ENCODE results near the gene UROD. TPM values are rescaled to one million over a fixed set of nuclear protein-coding genes. Genes with fewer than 3 reads are reported as not detected.
"Not testable (repeated sequence)": the region's sequence is repeated elsewhere in the genome, so short reads cannot be mapped to it uniquely, and the experiment has no call there.

The UROD gene
- polyA plus RNA-seq, result 52.8 TPM

DNA sequence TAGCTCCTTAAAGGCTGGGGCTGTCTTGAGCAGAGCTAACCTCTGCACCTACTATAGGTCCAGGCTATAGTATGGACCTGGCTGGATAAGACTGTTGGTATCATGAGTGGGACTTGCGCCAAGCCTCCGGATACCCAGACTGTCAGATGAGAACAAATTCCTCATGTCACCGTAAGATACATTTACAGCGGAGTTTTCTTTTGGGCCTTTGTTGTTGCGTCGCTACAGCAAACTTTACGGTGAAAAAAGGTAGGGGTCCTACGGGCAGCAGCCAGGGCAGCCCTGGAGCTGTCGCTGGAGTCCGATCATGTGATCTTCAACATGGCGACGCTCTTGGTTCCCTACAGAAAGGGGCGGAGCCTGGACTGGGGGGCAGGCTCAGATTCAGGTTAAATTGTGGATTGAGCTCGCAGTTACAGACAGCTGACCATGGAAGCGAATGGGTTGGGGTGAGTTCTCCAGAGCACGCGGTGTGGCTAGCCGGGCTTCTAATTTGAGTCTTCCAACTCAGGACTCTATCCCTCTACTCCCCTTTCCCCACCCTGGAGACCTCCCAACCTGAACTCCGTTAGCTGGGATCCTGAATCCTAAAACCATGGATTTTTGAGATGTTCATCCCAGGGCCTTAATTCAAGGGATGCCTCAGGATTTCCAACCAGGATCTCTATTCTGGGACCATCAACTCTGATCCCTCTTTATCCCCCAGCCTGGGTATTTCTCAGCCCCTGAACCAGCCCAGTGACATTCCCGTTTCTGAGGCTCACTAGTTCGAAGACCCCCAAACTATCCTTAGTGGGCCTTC, at the start of gene UROD:
TSS of gene UROD (plus strand) at position 418 of the 802 bp plus-strand sequence. CDS start at position 430, 12 bp downstream.
- Mint-ChIP-seq H3K9me3 (no peaks in the 10 kb centered on the region), H3K27me3 (peaks cover 1% of the 10 kb centered on the region), H3K4me1 (peaks cover 18 to 40% (median 31%) of the 10 kb centered on the region in 3 donors), H3K27ac (peak within 1 kb of the TSS; percentile 79 to 96 (median 86)), H3K36me3 (peaks cover 4% of the 10 kb centered on the region), H3K4me3 (peak within 1 kb of the TSS; percentile 83 to 95 (median 90))

DNA sequence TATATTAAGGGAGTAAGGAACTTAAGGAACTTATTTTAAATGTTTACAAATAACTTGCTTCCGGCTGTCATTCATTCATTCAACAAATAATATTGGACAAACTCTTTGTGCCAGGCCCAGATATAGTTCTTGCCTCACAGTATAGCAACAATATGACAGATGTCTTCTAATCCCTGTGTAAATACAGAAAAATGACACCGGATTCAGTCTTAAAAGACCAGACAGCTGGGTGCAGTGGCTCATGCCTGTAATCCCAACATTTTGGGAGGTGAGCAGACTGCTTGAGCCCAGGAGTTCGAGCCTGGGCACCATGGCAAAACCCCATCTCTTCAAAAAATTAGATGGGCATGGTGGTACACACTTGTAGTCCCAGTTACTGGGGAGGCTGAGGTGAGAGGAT, 49.3 kb upstream of the UROD start:
- Mint-ChIP-seq H3K4me1 (peaks cover 0 to 1% (median 0%) of the 10 kb centered on the region in 3 donors), H3K27ac (no peak overlapping the region), H3K36me3 (peaks cover 9% of the 10 kb centered on the region), H3K27me3 (no peaks in the 10 kb centered on the region), H3K9me3 (no peaks in the 10 kb centered on the region), H3K4me3 (no peak overlapping the region)

DNA sequence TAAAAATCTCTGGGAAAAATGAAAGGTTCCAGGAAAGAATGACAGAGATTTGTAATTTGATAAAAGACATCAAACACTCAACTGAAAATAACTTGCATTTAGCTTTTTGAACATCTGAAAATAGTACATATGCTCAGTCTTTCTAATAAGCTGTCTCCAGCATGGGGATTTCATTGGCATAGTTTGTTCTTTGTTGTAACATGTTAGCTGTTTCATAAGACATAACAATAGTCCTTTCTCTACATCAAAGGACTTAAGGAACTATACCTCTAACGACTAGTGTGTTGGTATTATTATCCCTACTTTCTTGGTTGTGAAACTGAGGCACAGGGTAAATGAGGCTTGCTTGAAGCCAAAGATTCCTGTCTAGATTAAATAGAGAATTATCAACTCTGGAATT, 47.7 kb upstream of the UROD start:
- Mint-ChIP-seq H3K27ac (no peak overlapping the region), H3K4me3 (no peak overlapping the region), H3K4me1 (peaks cover 0 to 1% (median 0%) of the 10 kb centered on the region in 3 donors), H3K27me3 (no peaks in the 10 kb centered on the region), H3K9me3 (no peaks in the 10 kb centered on the region), H3K36me3 (peaks cover 12% of the 10 kb centered on the region)

DNA sequence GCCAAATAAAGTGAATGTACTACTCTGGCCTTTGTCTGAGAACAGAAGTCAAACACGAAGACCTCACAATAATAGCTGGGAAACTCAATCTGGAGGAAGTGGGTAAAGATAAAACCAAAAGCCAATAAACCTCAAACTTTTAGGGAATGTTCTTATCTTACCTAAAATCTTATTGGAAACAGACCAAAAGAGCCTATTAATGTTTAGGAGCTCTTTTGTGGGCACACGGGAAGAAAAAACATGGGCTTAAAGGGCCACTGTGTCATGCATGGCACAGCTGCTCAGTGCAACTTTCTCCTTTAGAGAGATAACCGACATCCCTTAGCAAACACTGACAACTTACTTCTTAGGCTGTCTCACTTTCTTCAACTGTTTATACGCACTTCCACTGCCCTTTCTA, 41.7 kb upstream of the UROD start:
- H3K4me3 Mint-ChIP-seq, result no peak overlapping the region
- H3K36me3 Mint-ChIP-seq, result peaks cover 10% of the 10 kb centered on the region
- H3K9me3 Mint-ChIP-seq, result no peaks in the 10 kb centered on the region
- H3K27me3 Mint-ChIP-seq, result no peaks in the 10 kb centered on the region
- H3K27ac Mint-ChIP-seq, result no peak overlapping the region
- H3K4me1 Mint-ChIP-seq, result peaks cover 6 to 17% (median 14%) of the 10 kb centered on the region in 3 donors

DNA sequence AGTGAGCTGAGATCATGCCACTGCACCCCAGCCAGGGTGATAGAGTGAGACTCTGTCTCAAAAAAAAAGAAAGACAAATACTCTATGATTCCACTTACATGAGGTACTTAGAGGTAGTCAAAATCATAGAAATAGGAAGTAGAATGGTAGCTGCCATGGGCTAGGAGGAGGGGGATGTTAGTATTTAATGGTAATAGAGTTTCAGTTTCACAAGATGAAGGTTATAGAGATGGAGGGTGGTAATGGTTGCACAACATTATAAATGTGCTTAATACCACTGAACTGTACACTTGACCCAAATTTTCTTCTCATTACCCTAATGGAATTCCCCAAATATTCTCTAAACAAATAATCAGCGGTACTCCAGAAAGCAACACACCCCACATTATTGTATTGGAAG, 38.4 kb upstream of the UROD start:
- peak overlapping the region in 1 of 4 donors; percentile 76 for H3K4me3 Mint-ChIP-seq
- H3K36me3 Mint-ChIP-seq, result peaks cover 31% of the 10 kb centered on the region
- H3K4me1 Mint-ChIP-seq, result peaks cover 4 to 17% (median 14%) of the 10 kb centered on the region in 3 donors
- no peaks in the 10 kb centered on the region for H3K27me3 Mint-ChIP-seq
- no peaks in the 10 kb centered on the region for H3K9me3 Mint-ChIP-seq
- H3K27ac Mint-ChIP-seq, result peak overlapping the region; percentile 12 to 52 (median 49)

DNA sequence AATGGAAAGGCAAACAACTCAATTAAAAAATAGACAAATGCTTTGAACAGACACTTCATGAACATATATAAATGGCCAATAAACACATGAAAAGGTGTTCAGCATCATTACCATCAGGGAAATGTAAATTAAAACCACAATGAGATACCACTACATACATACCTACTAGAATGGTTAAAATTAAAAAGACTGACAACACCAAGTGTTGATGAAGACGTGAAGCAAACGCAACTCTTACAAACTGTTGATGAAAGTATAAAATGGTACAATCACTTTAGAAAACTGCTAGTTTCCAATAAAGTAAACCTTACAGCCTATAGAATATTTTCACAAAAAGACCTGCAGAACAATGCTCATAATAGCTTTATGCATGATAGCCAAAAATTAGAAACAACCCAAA, 35.8 kb upstream of the UROD start:
- no peak overlapping the region for H3K4me3 Mint-ChIP-seq
- H3K36me3 Mint-ChIP-seq, result peaks cover 27% of the 10 kb centered on the region
- H3K27ac Mint-ChIP-seq, result no peak overlapping the region
- H3K27me3 Mint-ChIP-seq, result no peaks in the 10 kb centered on the region
- no peaks in the 10 kb centered on the region for H3K9me3 Mint-ChIP-seq
- peaks cover 4 to 12% (median 10%) of the 10 kb centered on the region in 3 donors for H3K4me1 Mint-ChIP-seq

DNA sequence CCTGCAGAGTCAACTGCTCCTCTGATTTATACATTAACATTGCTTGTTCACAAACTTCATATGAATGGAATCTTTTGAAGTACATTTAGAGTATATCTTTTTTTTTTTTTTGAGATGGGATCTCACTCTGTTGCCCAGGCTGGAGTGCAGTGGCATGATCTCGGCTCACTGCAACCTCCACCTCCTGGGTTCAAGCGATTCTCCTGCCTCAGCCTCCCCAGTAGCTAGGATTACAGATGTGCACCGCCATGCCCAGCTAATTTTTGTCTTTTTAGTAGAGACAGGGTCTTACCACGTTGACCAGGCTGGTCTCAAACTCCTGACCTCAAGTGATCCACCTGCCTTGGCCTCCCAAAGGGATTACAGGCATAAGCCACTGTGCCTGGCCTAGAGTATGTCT, 34.7 kb upstream of the UROD start:
- Mint-ChIP-seq H3K27ac (peak overlapping the region in 1 of 3 donors; percentile 16), H3K36me3 (peaks cover 29% of the 10 kb centered on the region), H3K4me1 (peaks cover 8 to 12% (median 12%) of the 10 kb centered on the region in 3 donors)
- H3K27me3 Mint-ChIP-seq, H3K9me3 Mint-ChIP-seq, H3K4me3 Mint-ChIP-seq: not testable (repeated sequence)

DNA sequence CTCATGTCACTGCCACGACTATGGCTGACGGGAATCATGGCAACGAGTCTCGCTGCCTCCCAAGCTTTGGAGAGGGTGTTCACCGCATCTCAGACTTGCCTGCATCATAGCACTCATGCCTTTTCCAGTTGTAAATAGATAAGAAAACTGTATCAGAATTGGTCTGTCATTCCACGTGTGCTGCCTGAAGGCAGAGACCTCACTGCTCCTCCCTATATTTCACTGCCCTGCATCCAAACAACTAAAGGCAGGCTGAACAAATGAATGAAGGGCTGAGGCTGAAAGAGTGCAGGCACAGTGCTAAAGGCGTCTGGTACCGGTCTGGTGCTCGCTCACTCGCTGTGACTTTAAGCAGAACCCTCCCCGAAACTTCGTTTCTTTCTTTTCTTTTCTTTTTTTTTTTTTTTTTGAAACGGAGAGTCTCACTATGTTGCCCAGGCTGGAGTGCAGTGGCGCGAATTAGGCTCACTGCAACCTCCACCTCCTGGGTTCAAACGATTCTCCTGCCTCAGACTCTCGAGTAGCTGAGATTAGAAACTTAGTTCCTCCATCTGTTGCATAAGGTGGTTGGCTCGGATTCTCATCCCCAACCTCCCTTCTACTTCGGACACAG, 26.2 kb upstream of the UROD start:
- peak overlapping the region; percentile 94 to 99 (median 98) for H3K4me3 Mint-ChIP-seq
- H3K36me3 Mint-ChIP-seq, result peaks cover 2% of the 10 kb centered on the region
- no peaks in the 10 kb centered on the region for H3K27me3 Mint-ChIP-seq
- H3K27ac Mint-ChIP-seq, result peak overlapping the region; percentile 55 to 90 (median 88)
- H3K4me1 Mint-ChIP-seq, result peaks cover 14 to 22% (median 17%) of the 10 kb centered on the region in 3 donors
- H3K9me3 Mint-ChIP-seq, result no peaks in the 10 kb centered on the region

DNA sequence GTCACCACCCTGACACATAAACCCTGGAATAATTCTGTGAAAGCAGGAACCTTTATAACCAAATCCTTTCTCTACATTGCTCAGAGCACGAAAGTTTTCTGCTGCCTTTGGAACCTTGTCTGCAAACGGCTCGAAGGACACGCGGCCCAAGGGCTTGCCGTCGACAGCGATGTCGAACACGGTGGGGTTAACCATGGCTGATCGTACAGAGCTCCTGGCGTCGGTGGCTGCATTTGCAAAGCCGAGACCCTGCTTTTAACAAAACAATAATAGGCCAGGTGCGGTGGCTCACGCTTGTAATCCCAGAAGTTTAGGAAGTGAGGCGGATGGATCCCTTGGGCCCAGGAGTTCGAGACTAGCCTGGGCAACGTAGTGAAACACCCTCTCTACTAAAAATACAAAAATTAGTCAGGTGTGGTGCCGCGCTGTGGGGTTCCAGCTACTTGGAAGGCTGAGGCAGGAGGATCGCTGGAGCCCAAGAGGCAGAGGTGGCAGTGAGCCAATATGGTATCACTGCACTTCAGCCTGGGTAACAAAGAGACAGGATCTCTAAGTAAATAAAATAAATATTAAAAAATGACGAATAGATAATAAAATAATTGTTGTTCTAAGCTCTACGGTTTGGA, 23.4 kb upstream of the UROD start:
- no peaks in the 10 kb centered on the region for H3K36me3 Mint-ChIP-seq
- no peak overlapping the region for H3K27ac Mint-ChIP-seq
- H3K4me3 Mint-ChIP-seq, result peak overlapping the region in 2 of 4 donors; percentile 58 to 63
- no peaks in the 10 kb centered on the region for H3K9me3 Mint-ChIP-seq
- no peaks in the 10 kb centered on the region for H3K27me3 Mint-ChIP-seq
- H3K4me1 Mint-ChIP-seq, result peaks cover 14 to 16% (median 14%) of the 10 kb centered on the region in 3 donors

DNA sequence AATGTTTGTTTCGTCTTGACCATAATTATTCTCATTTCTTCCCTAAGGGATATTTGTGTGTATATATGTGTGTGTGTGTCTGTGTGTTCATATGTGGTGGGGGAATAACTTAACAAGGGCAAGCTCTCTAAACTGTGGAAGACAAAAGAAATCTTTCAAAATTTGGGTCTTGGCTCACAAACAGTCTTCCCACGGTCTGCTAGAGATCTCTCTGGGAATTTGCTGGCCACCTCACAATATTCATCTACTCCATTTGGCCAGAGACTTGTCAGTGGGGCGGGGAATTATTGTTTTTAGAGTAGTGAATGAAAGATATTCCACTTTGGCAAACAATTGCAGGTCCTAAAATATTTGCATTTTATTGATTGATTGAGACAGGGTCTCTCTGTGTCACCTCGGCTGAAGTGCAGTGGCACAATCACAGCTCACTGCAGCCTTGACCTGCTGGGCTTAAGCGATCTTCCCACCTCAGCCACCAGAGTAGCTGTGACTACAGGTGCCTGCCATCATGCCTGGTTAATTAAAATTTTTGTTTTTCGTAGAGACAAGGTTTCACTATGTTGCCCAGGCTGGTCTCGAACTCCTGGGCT, 17.6 kb upstream of the UROD start:
- no peaks in the 10 kb centered on the region for H3K36me3 Mint-ChIP-seq
- H3K4me3 Mint-ChIP-seq, result no peak overlapping the region
- H3K4me1 Mint-ChIP-seq, result no peaks in the 10 kb centered on the region
- H3K27ac Mint-ChIP-seq, result no peak overlapping the region
- H3K27me3 Mint-ChIP-seq, result no peaks in the 10 kb centered on the region
- no peaks in the 10 kb centered on the region for H3K9me3 Mint-ChIP-seq

DNA sequence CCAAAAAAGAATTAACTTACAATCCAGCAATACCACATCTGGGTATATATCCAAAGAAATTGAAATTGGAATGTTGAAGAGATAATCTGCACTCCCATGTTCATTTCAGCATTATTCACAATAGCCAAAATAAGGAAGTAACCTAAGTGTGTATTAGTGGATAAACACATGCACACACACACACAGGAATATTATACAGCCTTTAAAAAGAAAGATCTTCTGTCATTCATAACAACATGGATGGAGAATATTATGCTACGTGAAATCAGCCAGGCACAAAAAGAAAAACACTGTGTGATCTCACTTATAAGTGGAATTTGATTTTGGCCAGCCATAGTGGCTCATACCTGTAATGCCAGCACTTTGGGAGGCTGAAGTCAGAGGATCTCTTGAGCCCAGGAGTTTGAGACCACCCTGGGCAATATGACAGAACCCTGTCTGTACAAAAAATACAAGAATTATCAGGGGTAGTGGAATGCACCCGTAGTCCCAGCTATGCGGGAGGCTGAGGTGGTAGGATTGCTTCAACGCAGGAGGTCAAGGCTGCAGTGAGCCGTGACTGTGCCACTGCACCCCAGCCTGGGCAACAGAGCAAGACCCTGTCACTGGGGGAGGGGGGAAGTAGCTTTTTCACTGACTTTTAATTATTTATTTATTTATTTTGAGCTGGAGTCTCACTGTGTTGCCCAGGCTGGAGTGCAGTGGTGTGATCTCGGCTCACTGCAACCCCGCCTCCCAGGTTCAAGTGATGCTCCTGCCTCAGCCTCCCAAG, 16.4 kb upstream of the UROD start:
- H3K27ac Mint-ChIP-seq, result no peak overlapping the region
- no peaks in the 10 kb centered on the region for H3K9me3 Mint-ChIP-seq
- H3K4me1 Mint-ChIP-seq, result no peaks in the 10 kb centered on the region
- H3K27me3 Mint-ChIP-seq, result no peaks in the 10 kb centered on the region
- H3K36me3 Mint-ChIP-seq, result no peaks in the 10 kb centered on the region
- no peak overlapping the region for H3K4me3 Mint-ChIP-seq

DNA sequence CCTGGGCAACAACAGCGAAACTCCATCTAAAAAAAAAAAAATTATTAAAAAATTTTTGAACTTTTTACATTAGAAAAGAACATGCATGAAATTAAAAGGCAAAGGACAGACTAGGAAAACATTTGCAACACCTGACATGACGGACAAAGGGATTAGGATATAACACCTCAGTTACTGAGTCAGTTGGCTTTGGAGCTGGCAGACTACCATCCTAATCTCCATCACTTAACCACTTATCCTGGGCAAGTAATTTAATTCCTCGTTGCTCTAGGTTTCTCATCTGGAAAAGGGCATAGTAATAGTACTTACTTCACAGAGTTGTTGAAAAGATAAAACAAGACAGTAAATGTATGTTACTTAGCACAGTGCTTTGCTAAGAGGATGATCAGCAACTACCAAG, 12.8 kb upstream of the UROD start:
- Mint-ChIP-seq H3K4me3 (no peak overlapping the region), H3K27me3 (no peaks in the 10 kb centered on the region), H3K4me1 (peaks cover 0 to 7% (median 0%) of the 10 kb centered on the region in 3 donors), H3K36me3 (peaks cover 10% of the 10 kb centered on the region), H3K9me3 (no peaks in the 10 kb centered on the region), H3K27ac (no peak overlapping the region)

DNA sequence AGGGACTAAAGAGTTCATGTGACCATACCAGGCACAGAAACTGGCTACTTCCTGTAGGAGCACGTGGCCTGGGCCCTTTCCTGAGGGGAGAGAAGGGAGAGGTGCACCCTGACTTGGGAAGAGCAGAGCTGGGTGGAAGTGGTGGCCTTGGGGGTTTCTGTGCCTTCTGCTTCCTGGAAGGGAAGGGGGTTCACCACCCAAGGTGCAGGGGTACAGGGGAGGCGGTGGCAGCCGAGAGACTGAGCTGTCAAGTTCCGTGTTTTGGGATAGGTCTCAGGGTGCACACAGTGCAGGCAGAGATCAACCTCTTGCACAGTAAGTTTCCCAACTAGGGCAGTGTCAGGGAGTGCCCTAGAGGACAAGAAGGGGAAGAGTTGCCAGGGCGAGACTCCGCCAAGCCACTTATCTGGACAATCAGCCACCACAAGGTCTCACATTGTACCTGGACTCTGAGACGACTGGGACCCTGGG, 11.0 kb upstream of the UROD start:
- H3K4me1 Mint-ChIP-seq, result peaks cover 0 to 7% (median 0%) of the 10 kb centered on the region in 3 donors
- H3K27ac Mint-ChIP-seq, result no peak overlapping the region
- H3K36me3 Mint-ChIP-seq, result peaks cover 10% of the 10 kb centered on the region
- H3K4me3 Mint-ChIP-seq, result peak overlapping the region in 1 of 4 donors; percentile 15
- H3K9me3 Mint-ChIP-seq, result no peaks in the 10 kb centered on the region
- no peaks in the 10 kb centered on the region for H3K27me3 Mint-ChIP-seq

DNA sequence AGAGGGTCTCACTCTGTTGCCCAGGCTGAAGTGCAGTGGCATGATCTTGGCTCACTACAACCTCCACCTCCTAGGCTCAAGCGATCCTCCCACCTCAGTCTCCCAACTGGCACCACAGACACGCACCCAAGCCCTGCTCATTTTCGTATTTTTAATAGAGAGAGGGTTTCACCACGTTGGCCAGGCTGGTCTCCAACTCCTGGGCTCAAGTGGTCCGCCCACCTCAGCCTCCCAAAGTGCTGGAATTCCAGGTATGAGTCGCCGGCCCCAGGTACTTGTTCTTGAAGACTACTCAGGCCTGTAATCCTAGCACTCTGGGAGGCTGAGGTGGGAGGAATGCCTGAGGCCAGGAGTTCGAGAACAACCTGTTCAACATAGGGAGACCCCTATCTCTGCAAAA, 10.5 kb upstream of the UROD start:
- not testable (repeated sequence) for H3K27ac Mint-ChIP-seq

More for the DNA sequence above, 10.5 kb upstream of the UROD start:
- not testable (repeated sequence) for H3K27me3 Mint-ChIP-seq, H3K9me3 Mint-ChIP-seq, H3K4me1 Mint-ChIP-seq, H3K36me3 Mint-ChIP-seq, H3K4me3 Mint-ChIP-seq

All from IgD-negative memory B cell (primary cell).